AG08396 (cell line): ENCODE results near the gene RNASE9.
"Not testable (repeated sequence)": the region's sequence is repeated elsewhere in the genome, so short reads cannot be mapped to it uniquely, and the experiment has no call there.

Source experiments
- DNase-seq: peaks from one replicate; pipeline ENCODE4 v3.0.0; 2012; ENCODE audit warnings: low spot score, mixed read lengths

Gene RNASE9

DNA sequence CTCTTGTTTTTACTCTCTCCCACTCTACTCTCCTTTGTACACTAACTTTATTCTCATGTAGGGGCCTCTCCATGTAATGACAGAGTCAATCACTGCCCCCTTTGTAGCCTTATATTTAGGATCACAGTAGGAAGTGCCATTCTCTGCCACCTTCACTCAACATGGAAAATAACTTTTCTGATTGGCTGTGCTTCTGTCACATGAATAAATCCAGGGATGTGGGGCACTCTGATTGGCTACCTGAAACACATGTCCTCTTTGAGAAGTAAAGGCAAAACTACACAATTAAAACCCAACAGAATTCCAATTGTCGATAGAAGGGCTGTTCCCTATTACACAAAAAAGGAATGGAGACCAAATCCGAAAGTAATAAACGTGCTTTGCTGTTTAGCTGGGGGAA lies at the start of gene RNASE9:
Gene RNASE9, minus strand, starts transcription at position 87 of the 400 bp plus-strand sequence.
- no peak for DNase-seq

DNA sequence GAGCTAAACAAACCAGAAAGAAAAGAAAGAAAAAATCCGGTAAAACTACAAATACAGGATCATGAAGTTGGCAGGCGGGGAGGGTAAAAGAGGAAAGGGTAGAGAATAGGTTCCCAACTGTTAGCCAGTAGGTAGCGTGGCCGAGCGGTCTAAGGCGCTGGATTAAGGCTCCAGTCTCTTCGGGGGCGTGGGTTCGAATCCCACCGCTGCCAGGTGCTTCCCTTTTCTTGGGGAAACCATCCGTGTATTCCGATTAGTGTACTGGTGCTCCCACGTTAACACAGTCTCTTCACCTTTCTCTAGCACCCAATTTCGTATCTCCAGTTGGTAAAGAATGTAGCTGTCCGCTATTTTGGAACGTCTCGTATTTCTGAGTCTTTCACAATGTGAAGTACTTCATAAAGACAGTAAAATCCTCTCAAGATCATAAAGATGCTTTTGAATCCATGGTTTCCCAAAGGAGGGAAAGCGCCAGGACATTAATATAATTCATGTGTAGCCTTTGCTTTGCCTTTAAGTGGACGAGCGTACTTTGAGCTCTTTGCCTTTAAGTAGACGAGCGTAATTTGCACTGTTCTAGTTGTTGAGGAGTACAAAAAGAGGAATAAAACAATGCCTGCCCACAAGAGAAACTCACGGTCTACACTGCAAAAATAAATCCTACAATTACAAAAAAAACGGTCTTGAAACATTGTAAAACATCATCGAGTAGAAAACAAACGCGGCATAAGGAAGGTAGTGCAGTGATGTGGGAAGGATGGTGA lies 49.3 kb upstream of the RNASE9 start:
- DNase-seq: peak; percentile 75

DNA sequence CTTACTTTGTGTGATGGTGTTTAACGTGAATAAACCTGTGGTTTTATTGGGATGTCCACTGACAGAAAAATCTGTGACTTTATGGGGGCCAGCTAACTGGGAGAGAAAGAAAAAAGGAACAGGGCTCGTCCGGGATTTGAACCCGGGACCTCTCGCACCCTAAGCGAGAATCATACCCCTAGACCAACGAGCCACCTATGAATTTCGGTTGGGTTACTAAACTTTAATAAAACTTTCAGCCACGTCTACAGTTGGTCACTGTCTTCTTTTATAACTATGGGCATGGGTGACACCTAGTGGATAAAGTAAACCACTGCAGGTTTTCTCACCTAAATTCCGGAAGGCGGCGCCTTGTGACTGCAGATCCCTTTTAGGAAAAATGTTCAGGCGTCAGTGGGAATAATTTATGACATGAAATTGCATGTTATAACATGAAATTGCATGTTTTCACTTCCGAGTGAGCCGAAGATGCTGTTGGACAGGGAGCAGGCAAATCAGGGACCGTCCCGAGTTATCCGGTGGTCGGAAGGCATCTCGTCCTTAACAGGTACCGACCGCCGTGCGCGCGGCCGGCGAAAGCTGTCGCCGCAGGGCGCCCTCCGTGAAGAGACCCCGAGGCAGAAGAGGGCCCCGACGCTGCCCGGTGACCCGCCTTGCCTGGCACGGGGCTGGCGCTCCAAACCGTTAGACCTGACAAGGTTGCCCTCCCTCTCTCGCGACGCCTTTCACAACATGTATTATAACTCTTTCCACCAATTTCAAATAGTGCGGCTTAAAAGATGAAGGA lies 48.6 kb upstream of the RNASE9 start:
- DNase-seq: peak; percentile 80

DNA sequence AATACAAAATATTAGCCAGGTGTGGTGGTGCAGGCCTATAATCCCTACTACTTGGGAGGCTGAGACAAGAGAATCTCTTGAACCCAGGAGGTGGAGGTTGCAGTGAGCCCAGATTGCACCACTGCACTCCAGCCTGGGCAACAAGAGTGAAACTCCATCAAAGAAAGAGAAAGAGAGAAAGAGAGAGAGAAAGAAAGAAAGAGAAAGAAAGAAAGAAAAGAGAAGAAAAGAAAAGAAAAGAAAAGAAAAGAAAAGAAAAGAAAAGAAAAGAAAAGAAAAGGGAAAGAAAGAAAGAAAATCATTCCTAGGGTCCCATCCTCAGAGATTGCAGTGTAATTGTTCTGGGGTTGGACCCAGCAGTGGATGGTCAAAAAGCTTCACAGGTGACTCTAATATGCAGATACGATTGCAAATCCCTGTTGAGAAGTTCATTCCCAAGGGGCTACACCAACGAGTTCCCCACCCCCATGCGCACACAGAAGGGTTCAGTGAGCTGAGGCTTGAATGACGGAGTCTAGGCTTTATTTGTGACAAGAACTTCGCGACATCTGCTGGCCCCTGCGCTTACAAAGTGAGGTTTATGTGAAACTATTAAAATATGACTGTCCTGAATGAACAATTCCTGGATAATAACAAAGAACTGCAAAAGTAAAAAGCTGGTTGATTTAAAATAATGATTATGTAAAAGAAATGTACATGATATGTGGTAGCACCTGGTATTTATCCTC lies 47.7 kb upstream of the RNASE9 start:
- DNase-seq: no peak

DNA sequence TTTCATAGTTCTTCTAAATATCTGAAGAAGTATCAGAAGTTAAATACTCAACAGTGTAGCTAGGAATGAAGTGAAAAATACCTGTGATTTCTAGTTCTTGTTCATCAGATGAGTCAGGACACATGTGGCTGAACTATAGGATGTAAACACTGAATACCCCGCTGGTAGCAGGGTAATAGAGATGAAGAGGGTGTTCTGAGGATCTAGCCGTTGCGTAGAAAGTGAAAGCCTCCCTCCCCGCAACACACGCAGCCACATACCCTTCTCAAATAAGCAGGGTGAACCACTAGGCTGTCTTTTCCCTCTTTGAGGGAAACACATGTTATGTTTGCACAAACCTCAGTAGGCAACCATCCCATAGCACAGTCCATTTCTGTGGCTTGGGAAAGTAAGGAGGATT lies 46.8 kb upstream of the RNASE9 start:
- DNase-seq: no peak

DNA sequence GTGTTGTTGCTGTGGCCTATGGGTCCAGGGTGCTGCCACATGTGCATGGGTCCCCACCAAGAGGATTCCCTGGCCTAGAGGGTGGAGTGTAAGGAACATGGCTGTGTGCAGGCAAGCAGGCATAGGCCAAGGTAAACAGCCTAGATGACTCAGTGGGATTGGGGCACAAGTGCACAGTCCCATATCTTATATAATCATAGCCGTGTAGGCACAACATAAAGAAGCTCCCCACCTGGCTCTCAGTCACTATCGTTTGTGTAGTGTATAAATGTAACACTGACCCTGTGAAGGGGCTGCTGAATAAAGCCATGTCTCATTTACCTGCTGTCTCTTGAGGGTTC lies 46.0 kb upstream of the RNASE9 start:
- DNase-seq: no peak

DNA sequence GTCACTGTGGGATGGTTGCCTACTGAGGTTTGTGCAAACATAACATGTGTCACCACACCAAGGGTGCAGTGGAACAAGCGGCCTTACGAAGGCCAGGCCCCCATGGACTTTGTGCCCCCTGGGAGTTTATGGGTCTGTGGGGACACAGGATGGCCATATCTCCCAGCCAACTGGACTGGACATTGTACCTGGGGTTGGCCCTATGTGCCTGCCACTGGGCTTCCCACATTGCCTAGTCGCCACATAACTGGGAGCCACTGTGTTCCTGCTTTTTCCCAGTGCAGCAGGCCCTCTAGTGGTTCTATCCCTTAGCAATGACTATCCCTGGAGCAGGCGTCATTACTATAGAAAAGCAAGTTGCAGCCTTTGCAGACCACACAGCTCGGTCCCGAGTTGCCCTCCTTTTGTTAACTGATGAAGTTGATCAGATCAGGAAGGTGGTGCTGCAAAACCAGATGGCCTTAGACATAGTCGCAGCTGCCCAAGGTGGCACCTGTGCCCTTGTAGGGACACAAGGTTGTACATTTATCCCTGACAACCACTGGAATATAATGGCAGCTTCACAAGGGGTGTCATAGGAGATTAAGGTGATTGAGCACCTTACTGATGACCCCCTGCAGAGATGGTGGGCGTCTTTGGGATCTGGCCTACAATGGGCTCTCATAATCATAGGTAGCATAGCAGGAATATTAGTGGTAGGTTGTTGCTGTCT lies 45.5 kb upstream of the RNASE9 start:
- DNase-seq: peak; percentile 42

DNA sequence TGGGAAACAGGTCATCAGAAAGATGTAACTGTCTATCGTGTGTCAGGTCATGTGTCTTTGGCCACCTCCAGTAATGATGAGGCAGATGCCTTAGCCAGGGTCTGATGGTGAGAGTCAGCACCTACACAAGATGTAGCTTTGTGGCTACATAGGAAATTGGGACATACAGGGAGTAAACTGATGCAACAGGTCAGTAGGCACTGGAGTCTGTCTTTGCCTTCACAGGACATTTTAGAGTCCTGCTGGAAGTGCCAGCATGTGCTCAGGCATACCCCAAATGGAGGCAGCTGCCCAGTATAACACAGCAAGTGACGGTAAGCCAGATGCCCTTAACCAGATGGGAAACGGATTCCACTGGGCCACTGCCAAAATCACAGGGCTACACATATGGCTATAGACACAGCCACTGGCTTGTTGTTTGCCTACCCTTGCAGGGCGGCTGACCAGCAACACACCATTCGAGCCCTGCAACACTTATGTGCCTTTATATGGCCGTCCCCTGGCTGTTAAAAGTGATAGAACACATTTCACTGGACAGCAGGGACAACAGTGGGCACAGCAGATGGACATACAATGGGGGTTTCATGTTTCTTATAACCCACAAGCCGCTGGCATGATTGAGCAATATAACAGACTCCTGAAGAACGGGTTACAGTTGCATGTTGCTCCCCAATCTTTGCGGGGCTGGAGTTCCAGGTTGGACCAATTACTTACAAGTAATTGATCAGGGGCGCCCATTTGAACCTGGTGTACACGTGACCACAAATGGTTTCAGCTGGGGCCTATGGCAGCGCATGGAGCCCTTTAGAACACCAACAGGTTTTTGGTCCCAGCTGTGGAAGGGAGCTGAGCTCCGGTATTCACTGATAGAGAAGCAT lies 43.2 kb upstream of the RNASE9 start:
- DNase-seq: no peak

DNA sequence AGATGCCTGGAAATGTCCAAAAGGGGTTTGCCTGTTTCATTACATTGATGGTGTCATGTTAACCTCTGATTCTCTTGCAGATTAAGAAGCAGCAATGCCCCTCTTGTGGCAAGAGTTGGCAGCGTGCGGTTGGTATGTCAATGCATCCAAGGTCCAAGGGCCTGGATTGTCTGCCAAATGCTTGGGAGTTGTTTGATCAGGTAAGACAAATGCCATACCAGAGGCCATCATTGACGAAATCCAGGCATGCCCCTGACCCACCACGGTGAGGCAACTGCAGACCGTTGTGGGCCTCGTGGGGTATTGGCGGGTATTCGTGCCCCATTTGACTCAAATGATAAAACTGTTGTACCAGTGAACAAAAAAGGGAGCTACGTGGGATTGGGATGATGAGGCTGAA lies 41.7 kb upstream of the RNASE9 start:
- no peak for DNase-seq

DNA sequence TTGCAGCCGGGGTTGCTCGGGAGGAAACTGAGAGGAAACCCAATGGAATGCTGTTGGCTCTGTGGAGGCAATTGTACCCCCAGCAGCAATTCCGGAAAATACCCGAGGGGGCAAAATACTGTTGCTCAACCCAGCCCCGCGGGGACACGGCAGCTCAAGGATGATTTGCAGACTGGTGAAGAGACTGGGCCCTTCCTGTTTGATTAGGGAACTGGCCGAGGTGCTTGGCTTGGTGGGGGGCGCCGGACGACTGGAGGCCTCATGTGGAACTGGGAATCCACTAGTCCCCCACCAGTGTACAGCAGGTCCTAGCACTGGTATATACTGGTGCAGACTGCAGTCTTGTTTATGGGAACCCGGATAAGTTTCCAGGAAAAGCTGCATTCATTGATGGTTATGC lies 40.7 kb upstream of the RNASE9 start:
- no peak for DNase-seq

DNA sequence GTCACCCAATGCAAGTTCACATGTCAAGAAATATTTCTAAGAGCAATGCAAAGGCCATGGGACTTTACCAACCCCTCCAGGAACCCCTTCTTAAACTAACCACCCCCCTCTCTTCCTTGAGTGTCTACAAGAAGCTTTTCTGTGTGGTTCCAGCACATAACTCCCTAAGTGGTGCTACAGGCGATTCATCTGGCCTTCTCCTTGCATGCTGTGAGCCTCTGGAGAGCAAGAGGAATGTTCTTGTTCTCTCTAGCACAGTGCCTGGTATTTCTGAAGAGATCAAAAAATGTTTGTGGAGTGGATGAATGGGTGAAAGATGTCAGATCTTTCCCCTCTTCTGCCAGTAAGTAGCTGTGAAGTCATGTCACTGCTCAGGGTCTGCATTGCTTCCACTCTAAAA lies 36.3 kb upstream of the RNASE9 start:
- DNase-seq: no peak

DNA sequence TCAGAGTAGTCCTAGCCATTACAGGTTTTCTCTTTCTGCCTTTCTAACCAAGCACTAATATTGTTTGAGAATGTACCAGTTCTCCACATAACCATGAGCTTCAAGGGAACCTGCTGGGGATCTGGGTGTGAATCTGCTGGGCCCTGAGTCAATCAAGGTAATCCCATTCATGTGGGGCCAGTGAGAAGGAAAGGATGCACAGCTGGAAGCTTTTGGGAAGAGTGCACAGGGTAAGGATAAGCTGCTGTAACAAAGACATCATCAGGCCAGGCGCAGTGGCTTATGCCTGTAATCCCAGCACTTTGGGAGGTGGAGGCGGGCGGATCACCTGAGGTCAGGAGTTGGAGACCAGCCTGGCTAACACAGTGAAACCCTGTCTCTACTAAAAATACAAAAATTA lies 34.9 kb upstream of the RNASE9 start:
- DNase-seq: not testable (repeated sequence)

DNA sequence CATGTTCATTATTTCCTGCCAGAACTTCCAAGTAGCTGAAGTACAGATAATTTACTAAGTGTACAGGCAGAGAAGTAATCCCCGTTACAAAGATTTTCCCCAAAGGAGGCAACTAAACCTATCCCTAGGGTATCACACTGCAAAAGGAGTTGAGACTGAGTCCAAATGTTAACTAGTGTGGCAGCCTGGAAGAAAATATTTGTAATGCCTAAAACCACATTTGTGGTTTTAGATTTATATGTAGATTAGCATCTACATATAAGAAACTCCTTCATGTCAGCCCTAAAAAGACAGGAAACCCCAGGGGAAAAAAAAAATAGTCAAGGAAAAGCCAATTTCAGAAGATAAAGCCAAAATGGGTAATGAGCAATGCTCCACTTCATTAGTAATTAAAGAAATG lies 31.7 kb upstream of the RNASE9 start:
- DNase-seq: no peak

DNA sequence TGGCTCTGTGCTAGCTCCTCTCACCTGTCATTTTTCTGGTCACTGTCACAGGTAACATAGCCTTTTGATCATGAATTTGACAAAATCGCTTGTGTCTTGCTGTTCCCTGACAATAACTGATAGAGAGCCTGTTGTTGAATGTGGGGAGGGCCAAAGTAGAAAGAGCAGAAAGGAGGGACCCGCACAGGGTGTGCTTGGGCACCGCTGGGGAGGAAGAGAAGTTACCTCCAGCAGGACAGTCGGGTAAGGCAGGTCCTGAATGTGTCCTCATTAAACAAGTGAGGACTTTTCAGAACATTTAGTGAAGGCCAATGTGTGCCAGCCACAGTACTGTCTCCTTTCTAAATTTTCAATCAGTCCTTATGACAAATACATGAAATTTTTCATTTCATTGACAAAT lies 30.4 kb upstream of the RNASE9 start, which contains the start of gene RNASE12:
Gene RNASE12, minus strand, starts transcription at position 142 of the 400 bp plus-strand sequence. CDS start 653 bp downstream, outside the sequence.
- DNase-seq: no peak

DNA sequence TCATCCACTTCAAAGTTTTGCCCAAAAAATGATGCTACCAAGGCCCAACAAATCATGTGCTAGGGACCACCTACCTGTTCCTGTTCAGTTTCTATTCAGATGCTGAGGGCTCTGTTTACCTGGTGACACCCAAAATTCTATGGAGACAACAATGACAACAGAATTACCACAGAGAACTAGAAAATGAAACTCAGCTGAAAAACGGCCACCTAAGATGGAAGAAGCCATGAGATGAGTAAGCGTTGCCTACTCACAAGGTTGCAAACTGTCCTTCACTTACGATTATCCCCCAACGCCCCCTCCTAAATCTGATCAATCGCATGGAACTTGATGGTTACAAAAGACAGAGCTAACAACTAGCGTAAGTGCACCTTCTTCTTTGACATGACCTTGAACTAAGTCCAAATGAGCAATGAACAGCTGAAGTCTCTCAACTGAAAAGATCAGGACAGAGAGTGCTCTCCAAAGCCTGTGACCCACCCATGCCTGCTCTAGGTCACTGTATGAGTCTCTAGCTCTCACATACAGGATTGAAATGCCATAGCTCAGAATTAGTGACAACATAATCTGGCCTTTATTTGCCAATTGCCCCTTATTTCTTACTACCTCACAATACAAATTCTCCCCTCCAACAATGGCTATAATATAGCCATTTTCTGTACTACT lies 26.8 kb upstream of the RNASE9 start, which contains the start of gene RNASE11:
Gene RNASE11, minus strand, starts transcription at position 513 of the 666 bp plus-strand sequence.
- DNase-seq: no peak

DNA sequence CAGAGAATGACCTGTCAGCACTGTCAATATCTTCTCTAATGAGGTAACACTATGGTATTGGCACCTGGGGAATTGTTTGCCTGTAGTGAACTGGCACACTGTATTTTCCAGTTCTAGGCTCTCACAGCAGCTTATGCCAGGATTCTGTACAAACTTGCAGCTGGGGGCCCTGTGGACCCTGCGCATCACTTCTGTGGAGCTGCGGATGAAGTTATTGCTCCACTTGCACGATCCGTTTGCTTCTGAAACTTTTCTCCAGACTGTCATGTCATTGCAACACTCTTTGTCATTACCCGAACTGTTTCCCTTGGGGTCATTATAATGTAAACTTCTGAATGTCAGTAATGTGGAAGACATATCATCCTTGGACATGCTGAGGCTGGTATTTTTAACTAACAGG lies 23.1 kb upstream of the RNASE9 start:
- no peak for DNase-seq

DNA sequence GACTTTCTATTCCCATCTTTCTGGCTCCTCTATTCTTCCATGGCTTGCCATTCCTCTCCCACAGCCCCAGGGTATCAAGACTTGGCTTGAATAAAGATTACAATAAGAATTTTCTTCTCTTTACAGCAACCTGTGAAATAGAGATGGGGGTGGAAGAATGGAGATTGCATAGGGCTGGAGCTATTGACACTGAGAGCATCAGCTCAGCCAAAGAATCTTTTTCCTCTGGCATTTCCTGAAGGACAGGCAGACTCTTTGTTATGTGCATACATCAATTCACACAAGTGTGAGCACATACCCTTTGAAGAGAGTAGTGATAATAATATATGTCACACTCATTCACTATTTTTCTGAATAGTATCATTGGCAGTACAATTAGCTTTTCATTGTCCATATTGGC lies 22.3 kb upstream of the RNASE9 start:
- no peak for DNase-seq

DNA sequence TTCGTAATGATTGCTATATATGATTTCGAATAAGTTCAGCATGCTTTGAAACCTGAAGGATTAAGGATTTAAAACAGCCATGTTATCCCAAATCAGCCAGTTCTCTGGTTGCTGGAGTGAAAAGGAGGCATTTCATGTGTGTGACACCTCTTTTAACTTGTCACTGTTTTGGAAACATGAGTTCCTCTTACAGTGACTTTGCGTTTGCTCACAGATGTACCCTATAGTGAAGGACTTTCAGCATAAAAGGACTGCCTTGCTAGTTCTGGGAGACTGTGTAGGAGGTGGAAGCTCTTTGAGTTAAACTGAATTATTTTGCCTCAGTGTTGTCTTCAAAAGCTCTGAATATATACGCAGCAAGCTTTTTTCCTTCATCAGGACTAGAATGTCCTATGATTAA lies 19.4 kb upstream of the RNASE9 start:
- no peak for DNase-seq

DNA sequence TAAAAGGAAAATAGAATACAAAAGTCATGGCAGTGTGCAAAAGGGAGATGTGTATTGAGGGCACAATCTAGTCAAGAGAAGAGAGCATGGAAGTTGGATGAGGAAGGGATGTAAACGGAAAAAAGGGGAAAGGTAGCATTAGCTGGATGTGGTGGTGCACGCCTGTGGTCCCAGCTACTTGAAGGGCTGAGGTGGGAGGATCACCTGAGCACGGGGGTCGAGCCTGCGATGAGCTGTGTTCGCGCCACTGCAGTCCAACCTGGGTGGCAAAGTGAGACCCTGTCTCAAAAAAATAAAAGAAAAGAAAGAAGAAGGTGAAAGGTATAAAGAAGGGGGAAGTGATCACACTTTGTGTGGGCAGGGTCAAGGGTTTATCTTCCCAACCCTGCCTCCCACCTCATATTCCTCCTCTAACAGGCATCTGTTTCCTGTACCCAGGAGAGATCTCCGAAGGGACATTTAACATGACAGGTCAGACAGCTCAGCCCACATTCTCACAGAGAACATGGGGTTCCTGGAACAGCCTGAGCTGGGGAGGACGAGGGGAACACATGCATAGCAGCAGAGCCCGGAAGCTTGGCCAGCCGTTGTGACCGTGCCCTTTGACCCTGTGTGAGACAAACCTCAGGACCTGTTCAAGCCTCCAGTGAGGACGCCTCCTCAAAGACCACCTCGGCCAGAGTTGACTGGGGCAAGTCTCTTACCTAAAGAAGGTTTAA lies 18.1 kb upstream of the RNASE9 start:
- DNase-seq: no peak

DNA sequence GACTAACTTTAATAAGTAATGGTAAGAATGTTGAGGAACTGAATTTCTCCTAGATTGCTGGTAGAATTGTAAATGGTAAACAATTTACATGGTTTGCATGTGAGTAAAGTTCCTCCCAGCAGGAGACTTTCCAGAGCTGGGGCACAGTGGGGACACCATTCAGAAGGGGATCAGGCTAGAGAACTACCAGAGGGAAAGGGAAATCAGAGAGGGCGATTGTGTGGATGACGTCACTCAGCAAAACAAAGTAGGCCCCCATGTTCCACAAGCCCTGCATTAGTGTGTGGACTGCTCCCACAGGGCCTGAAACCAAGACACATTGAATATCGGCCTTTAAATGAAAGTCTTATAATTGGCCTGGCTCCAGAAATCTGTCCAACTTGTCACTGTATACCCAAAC lies 17.5 kb upstream of the RNASE9 start:
- no peak for DNase-seq
